ENCODE data around the gene ARID4B.

DNA sequence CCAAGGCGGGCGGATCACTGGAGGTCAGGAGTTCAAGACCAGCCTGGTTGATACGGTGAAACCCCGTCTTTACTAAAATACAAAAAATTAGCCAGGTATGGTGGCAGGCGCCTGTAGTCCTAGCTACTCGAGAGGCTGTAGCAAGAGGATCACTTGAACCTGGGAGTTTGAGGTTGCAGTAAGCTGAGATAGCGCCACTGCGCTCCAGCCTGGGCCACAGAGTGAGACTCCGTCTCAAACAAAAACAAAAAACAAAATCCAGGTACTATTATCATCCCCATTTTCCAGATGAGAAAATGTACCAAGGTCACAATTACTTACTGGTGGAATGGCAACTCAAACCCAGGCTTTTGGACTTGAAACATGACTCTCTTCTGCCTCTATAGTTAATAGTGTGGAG, 203.9 kb downstream of the ARID4B start:
- TF ChIP-seq, protein P1, sequence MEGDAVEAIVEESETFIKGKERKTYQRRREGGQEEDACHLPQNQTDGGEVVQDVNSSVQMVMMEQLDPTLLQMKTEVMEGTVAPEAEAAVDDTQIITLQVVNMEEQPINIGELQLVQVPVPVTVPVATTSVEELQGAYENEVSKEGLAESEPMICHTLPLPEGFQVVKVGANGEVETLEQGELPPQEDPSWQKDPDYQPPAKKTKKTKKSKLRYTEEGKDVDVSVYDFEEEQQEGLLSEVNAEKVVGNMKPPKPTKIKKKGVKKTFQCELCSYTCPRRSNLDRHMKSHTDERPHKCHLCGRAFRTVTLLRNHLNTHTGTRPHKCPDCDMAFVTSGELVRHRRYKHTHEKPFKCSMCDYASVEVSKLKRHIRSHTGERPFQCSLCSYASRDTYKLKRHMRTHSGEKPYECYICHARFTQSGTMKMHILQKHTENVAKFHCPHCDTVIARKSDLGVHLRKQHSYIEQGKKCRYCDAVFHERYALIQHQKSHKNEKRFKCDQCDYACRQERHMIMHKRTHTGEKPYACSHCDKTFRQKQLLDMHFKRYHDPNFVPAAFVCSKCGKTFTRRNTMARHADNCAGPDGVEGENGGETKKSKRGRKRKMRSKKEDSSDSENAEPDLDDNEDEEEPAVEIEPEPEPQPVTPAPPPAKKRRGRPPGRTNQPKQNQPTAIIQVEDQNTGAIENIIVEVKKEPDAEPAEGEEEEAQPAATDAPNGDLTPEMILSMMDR (conservative IDR thresholded peaks at IDR 0.05 in 1 of 2, IDR thresholded peaks at IDR 0.05 in 1 of 2; ENCODE audit: extremely low read depth in 1 of 2, insufficient read depth in 1 of 2, low read depth in 1 of 2, low read length in 2 of 2) = no peak
- no peak for TF ChIP-seq EZH2 (IDR thresholded peaks at IDR 0.05; ENCODE audit: borderline replicate concordance, low read length)

Data from mammary epithelial cell (primary cell).